ENCODE measurements around the gene MMD.
"Not testable (repeated sequence)": the region's sequence is repeated elsewhere in the genome, so short reads cannot be mapped to it uniquely, and the experiment has no call there.

The MMD gene, protein sequence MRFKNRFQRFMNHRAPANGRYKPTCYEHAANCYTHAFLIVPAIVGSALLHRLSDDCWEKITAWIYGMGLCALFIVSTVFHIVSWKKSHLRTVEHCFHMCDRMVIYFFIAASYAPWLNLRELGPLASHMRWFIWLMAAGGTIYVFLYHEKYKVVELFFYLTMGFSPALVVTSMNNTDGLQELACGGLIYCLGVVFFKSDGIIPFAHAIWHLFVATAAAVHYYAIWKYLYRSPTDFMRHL

DNA sequence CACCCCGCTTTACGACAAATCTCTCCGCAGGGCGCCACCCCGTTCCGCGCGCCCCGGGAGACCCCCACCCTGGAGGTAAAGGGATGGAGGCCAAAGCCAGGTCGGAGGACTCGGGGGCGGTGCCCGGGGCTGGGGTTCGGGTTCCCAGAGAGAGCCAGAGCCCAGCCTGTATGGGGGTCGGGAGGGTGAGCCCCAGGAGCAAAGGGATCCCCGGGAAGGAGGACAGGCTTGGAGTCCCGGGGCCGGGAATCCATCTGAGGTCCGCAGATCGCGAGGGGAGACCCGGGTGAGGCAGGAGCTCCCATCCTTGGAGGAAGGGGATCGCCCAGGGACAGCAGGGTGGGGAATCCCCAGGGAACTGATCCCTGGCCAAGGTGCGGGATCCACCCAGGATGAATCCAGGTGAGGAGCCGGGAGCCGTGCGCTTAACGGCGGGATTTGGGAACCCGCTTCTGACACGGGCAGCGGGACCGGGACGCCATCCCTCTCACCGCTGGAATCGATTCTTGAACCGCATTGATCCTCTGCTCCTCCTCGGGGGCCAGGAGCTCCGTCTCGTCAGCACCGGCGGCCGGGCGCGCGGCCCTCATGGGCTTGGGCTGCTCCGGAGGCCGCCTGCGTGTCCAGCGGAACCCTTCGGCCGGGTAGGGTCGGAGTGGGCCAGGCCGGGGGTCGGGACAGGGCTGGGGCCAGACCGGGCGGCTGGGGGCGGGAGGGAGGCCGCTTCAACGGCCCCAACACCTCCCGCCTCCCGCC, at the start of gene MMD:
MMD (minus strand) TSS at position 657 of the 756 bp plus-strand sequence; CDS start at position 517, 140 bp downstream.
- no peak for DNase-seq

DNA sequence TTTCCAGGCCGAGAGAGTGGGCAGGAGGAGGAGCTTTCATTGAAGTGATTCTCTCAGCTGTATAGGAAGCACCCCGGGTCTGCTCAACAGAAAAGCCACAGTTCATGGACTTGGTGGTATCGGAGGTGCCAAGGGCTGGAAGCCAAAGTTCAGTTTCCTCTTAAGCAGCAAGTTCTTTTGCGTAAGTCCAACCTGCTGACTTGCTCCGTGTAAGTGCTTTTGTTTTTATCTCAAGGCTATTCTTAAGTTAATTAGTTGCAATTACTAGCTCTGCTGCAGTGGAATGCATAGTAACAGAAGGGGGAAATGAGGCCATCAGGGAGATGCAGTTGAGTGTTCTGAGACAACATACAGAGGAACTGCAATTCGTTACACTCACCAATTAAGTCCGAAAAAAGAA, 45.0 kb upstream of the MMD start:
- no peak for DNase-seq

DNA sequence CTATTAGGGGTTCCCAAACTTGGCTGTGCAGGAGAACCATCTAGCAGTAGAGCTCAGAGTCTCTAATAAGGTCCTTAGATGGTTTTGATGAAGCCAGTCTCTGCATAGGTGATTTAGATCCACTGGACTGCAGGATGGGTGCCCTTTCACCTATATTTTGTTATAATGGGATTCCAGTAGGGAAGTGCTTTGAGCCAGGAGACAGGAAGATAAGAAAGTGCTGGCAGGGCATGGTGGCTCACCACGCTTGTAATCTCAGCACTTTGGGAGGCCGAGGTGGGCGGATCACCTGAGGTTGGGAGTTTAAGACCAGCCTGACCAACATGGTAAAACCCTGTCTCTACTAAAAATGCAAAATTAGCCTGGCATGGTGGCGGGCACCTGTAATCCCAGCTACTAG, 44.1 kb upstream of the MMD start:
- not testable (repeated sequence) for DNase-seq

DNA sequence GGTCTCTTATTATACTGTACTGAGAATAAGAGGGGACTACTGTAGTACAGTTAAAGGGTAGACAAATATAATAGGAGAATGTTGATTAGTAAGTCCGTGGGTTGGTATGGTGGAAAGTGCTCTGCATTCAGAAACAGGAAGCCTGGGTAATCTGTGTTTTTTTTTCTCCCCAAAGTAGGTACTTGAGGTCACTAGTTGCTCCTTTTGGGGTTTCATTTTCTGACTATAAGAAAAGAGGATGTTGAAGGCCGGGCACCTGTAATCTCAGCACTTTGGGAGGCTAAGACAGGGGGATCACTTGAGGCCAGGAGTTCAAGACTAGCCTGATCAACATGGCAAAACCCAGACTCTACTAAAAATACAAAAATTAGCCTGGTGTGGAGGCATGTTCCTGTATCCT, 42.0 kb upstream of the MMD start:
- DNase-seq = no peak

DNA sequence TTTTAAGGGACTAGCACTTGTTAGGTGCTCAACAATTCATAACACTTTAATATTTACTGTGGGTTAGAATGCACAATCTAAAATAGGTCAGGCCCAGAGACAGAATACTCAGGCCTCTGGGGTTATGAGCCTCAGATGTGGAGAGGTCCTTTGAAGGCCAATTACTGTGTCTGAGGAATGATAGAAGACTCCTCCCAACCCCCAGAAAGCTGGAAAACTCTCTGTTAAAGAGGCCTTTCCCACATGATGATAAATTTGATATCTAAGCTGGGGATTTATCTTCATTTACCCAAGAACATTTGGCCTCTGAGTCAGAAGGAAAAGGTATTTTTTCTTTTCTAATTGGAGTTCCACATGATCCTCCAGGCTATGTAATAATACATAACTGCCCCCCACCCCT, 41.1 kb upstream of the MMD start:
- DNase-seq = no peak

DNA sequence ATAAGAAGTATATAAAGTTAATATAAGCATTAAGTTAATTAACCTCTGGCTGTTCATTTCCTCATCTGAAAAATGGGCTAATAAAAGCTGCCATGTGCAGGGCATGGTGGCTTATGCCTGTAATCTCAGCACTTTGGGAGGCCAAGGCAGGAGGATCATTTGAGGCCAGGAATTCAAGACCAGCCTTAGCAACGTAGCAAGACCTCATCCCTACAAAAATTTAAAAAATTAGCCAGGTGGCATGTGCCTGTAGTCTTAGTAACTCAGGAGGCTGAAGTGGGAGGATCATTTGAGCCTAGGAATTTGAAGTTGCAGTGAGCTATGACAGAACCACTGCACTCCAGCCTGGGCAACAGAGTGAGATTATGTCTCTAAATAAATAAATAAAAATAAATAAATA, 40.6 kb upstream of the MMD start:
- DNase-seq = no peak

DNA sequence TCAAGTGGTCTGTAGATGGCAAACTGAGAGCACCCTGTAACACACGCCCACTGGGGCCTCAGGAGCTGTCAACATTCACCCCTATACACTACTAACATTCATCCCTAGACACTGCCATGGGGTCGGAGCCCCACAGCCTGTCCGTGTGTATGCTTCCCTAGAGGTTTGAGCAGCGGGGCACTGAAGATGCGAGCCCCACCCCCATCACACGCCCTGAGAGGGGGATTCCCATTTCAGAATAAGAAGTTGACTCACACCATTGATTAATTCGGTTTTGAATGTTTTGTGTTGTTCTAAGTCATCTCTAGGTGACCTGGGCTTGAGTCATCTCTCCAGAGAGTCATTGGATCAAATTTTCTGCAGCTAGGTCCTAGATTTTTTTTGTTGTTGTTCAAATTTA, 37.3 kb upstream of the MMD start:
- DNase-seq = no peak

DNA sequence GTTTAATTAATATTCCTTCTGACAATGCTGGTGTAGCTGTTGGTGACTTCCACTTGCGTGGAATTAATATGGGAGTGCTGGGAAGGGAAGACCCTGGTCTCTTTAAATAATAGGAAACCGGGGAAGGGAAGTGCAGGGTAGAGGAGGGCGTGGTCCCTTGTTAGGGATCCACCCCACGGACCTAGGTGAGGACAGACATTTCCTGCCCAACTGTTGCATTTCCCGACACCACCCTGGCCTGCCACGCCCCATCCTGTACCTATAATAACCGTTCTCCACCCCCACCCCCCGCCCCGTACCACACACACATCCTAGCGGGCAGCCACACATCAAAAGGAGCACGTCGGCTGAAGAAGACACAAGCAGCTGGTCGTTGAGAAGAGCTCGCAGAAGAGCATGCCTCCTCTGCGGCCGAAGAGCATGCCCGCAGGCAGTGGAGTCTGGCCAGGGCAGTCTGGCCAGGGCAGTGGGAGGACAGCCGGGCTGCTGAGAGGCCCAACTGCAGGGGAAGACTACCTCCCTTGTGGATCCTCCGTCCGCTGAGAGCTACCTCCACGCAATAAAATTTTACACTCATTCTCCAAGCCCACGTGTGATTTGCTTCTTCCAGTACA, 36.8 kb upstream of the MMD start:
- DNase-seq = no peak

DNA sequence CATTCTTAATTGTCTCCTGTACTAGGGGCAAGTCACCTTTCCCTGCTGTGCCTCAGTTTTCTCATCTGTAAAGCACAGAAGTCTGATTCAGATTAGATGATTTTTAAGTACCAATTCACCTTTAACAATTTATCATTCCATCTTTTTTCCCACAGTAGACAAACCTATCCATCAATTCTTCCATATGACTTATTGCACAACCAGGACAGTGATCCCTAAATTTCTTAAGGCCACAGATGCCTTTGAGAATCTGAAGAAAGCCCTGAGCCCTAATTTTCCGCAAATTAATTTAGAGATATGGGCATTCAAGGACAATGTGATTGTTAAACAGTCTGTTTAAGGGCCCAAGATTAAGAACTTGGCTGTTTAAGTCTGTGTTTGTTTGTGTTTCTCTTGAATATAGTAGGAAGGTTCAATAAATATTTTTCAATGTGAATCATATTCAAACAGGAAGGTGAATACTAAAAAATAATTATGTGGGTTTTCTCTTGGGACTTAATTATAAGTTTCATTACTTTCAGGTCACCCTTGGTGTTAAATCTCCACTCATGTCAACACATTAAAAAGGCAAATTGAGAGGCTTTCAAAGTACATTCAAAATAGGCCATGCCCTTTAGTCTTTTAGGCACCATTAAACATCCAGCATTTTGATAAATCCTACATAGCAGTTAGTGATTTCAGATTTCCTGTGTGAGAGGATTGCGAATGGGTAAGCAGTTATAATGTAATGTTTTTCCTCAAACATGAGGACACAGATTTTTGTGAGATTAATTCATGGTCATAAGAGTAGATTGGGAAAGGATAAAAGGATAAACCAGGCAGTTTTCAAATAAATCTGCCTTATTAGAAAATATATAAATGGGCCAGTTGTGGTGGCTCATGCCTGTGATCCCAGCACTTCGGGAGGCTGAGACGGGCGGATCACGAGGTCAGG, 34.9 kb upstream of the MMD start:
- DNase-seq = no peak

DNA sequence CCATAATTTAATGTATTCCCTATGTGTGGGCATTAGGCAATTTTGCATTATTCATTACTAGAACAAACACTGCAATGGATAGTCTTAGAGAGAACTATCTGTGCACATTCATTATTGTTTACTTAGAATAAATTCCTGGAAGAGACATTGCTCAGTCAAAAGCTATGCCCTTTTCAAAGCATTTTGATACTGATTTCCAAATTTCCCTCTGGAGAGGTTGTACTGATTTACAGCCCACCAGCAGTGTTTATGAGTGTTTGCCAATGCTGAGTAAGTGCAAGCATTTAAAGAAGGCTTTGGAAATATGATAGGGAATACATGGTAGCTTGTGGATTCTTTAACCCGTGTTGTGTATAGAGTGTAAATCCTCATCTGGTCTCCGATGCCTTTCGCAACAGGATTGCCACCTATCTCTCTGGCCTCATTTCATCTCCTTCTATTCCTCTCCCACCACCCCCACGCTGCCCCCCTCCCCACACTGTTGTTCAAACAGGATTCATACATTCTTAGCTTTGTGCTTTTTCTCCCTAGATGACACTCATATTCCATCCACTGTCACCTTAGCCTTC, 33.4 kb upstream of the MMD start:
- no peak for DNase-seq

DNA sequence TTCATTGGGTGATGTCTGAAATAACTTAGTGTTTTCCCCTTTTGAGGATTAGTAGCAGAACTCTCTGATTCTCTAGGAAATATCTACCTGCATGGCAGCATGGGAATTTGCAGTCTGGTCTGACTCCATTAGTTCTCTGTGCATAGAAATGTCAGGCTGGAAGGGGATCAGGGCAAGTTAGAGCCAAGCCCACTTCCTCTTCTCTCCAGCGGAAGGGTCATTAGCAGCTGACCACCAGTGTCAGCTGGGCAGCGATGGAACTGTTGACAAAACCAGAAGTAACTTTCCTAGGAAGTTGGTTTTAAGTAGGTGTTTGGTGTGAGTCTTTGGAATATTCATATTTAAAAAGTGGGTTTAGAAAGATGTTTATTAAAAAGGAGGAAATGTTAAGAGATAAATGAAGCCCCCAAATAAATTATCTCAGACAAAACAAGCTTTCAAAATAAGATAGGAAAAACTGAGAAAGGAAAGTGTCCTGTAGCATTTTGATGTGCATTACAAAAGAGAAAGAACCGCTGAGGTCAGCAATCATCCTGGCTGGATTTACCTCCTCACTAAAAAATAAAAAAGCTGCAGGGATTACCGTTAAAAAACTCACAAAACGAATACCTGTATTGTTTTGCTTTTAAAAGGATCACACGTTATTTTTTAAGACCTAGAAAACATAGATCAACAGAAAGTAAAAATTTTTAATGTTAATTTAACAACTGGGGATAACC, 32.4 kb upstream of the MMD start:
- DNase-seq = no peak

DNA sequence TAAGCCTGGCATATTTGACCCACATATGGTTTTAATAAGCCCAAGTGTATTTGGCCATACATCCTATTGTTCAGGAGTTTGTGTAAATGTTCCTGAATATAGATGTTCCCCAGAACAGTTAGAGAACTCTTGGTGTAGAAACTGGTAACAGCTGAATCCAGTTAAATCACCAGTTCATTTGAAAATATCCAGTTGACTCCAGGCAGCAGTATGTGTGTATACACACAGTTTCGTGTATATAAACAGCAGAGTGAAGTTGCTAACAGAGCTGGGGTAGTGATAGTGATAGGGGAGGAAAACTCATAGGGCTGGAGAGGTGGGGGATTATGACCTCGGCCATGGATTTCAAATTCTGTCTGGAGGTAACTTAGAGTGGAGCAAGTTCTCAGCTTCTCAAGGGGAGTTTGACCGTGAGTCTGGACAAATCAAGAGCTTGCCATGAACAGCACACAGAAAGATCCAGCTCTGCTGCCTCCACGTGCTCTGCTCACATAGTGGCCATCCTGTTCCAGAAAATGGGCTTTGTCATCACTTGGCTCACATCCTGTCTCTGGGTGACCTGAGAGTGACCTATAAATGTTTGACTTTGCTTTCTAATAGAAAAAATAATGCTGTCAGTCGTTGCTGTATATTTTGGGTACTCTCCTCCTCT, 30.6 kb upstream of the MMD start:
- no peak for DNase-seq

DNA sequence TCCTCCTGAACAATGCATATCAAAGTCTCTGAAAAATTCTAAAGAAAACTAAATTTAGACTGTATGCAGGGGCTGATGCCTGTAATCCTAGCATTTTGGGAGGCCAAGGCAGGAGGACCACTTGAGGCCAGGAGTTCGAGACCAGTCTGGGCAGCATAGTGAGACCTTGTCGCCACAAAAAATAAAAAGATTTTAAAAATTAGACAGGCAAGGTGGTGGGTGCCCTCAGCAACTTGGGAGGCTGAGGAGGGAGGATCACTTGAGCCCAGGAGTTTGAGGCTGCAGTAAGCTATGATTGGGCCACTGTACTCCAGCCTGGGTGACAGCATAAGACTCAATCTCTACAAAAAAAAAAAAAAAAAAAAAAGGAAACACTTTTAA, 30.1 kb upstream of the MMD start:
- no peak for DNase-seq

DNA sequence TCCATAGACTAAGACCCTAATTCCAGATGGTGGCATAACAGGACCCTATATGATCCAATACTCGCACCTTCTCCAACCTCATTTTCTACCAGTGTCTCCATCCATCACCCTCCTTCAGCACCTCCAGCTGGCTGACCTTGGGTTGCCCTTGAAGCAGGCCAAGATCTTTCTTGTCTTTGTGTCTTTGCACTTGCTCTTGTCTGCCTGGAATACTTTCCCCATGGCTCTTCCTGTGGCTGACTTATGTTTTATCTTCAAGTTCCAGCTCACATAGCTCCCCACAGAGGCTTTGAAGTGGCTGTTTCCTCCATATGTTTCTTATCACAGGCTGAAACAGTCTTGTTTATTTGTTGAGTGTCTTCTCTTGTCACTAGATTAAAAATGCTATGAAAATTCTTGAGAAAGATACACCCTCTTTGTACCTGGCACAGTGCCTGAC, 29.6 kb upstream of the MMD start:
- DNase-seq = no peak

DNA sequence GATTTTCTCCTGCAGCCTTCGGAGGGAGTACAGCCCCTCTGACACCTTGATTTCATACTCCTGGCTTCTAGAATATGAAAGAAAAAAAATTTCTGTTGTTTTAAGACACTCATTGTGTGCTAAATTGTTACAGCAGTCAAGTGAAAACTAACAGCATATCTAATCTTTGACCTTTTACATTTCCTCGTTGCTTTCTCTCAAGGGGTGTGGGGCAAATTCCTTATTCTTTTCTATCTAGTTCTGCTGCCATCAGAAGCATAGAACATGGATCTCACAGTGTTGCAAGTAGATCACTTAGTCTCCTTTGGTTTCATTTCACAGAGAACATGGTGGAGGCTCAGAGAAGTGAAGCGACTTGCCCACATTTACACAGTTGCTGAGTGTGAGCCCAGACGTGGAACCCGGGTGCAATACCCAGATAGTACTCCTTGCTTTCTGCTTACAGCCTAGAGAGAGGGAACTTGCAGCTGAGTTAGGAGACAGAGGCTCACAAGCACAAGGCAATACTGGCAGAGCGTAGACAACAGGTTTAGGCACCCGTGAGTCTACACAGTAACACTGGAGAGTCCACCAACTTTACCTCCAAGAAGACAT, 28.7 kb upstream of the MMD start:
- DNase-seq = no peak

DNA sequence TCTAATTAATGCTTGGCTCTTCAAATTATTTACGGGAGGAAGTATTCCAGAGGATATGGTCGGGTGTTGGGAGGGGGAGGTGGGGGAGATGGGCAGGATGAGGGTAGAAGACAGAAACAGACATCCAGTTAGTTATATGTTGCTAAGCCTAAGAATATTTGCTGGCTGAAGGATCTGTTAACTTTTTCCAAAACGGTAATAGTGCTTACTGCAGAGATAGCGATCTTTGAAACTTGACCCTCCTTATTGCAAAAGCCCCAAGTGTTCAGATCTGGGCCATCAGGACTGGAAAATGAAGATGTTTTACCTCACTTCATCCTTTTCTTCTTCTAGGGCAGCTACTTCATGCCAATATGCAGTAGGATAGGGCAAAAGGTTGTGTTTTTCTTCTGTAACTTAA, 27.0 kb upstream of the MMD start:
- DNase-seq = no peak

DNA sequence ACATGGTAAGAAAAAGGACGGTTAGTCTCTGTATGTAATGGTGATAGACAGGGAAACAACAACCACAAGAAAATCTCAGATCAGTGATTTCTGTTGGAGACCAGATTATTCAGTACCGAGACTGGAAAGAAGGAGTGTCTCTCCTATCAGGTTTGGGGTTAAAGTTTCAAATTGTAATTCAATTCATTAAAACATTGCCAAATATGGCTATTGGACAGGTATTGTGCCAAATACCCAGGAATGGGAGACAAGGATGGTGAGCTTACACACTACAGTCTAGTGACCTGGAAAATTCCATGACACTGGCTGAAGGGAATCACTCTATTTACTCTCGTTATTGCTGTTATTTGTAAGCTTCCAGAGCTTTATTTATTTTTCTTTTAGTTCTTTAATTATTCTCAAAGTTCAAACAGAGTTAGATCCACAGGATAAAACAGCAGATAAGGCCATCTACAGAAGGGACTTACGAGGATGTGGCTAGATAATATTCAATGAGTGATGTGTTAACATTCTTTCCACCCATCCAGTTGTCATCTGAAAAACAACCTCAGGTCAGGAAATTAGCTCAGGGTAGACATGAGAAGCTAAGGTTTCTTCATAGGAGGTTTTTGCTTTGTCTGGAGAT, 25.1 kb upstream of the MMD start:
- DNase-seq = no peak

DNA sequence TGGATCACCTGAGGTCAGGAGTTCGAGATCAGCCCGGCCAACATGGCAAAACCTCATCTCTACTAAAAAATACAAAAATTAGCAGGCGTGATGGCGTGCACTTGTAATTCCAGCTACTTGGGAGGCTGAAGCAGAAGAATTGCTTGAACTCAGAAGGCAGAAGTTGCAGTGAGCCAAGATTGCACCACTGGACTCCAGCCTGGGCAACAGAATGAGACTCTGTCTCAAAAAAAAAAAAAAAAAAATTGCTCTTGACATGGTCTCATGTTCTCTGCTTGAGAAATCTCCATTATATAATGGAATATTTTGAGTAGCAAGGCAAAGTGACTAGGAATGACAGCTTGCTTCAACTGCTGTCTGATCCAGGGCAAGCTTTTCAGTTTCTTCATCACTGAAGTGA, 24.4 kb upstream of the MMD start:
- DNase-seq = not testable (repeated sequence)

DNA sequence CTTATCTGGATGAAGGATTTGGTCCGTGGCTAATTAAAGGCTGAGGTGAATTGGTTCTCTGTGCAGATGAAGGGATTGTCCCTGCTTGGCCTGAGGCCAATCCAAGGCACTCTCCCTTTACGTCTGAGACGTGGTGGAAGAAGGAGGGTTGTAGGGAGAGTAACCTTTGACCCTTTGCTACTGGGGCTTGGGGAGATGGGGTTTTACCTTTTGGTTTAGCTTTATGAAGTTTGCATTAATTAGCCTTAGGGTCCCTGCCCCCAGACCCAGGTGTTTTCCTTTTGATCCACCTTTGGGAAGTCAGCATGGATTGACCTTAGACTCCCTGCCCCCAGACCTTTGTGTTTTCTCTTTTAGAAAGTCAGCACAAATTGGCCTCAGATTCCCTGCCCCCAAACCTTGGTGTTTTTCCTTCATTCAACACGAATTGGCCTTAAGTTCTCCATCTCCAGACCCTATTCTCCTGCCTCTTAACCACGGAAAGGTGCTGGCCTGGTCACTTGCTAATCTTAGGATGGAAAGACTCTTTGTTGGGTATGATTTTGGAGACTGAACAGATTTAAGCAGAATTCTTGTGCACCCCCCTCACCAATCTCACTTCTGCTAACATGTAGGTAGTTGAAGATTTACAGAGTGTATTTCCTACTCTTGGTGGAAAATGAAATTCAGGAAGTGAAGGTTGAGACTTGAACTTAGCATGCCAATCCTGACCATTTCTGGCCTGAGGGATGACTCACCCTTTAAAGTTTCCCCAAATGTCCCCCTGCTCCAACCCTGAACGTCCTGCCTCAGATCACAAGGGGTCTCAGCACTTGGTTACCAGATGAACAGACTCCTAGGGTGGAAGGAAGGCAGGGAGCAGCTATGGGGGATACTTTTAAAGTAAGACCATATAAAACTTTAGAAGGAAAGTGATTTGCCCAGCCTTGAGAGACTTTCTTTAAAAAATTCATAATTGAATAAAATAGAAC, 23.1 kb upstream of the MMD start:
- DNase-seq = no peak
